Germinal center (tissue), 1 donor: Measurements from ENCODE around the gene HERC4.
"Not testable (repeated sequence)": the region's sequence is repeated elsewhere in the genome, so short reads cannot be mapped to it uniquely, and the experiment has no call there.

Source experiments
- DNase-seq: peaks from one replicate; pipeline ENCODE4 v3.0.0; 2012; ENCODE audit warnings: mixed read lengths, low spot score

HERC4 gene

DNA sequence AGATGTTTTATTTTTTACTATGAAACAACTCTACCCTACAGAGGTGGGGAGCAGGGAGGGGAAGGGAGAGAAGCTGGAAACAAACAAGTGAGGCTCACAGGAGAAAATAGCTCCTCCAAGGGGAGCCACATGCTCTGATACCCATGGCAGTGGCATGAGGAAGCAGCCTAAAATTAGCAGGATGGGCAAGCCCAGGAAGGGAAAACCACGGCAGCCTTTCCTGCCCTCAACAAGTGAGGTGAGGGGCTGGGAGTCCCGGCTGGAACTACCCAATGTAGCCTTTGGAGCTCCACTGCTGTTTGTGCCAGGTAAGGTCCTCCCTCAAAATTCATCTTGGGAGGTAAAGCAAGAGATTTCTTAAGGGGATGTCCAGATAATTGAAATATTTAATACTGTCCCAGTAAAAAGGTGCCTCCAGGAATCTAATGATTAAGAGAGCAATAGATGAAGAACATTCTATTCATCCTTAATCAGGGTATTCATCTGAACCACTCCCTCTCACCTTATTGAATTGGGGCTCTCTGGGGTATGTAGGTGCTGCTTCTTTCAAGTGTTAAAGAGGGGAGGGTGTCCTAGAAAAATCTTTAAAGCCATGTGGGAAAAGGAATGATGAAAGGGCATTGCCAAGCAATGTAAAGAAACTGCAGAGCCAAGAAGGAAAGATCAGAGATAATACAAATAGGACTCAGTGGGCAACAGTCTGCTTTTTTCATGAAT, 12.8 kb upstream of the HERC4 start:
- DNase-seq: no peak

DNA sequence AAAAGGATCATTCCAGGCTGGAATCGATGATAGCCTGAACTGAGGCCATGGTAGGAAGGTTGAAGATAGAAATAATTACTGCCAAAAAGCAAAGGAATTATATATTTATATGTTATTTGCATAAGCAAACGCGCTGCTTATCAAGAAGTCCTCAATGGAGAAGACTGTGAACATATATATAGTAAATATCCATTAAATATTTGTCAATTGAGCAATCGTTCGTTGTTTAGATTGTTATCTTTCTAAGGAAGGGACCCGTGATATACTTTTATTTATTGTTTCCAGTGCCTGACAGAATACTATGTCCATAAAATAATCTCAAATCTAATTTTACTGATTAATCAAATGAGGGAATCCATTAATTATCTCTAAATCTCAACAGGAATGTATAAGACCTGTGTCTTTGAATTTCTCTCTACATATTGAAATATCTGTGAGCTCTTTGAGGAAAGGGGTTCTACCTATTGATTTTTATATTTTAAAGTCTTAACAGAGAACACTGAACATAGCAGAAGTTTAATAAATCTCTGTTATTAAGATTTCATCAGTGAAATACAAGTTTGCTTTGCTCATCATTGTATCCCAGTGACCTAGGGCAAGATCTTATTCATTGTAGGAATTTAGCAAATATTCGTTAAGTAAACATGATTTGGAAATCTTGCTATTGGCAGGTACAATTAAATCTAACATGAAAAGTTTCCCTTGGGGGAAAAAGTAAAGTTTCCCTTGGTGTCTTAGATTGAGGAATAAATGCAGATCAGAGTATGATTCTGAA, 12.0 kb upstream of the HERC4 start:
- DNase-seq: no peak

DNA sequence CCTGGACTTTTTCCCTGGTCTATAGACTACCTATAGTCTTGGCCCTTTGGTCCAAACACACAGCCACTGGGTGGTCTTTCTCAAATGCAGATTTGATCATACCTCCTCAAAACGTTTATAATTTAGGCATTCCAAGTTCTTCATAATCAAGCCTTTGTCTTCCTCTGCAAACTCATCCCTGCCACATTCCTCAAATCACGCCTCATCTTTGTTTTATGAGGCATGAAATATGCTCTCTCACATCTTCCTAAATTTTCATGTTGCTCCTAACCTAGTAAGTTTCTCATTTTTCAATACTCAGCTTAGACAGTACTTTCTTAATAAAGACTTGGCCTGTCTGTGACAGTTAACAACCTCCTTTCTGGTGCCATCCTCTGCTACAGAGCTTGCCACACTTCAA, 10.9 kb upstream of the HERC4 start:
- no peak for DNase-seq

DNA sequence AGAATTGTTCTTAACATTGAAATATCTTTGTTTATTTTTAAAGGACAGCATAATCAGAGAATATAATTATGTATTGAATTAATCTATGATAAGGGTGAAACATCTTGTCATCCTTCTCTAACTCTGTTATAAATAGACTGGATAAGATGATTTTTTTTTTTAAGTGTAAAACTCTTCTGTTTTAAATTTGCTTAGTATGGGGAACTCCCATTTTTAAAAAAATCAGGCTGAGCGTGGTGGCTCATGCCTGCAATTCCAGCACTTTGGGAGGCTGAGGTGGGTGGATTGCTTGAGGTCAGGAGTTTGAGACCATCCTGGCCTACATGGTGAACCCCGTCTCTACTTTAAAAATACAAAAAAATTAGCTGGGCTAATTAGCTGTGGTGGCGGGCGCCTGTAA, 9.4 kb upstream of the HERC4 start:
- DNase-seq: no peak

DNA sequence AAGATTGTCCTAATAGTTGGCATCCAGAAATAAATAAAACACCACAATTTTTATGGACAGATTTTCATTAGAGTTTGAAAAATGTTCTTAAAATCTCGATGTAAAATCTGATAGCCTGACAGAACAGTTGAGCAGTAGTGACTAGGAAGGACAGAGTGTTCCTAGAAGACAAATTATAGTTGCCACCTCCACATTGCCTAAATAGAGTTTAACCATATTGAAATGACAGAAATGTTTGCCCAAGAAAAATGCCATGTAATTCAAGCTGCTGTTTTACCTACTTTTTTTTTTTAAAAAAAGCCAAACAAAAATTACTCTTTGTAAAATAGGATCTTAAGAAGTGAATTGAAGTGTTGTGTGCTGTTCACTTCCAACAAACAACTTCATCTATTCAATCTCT, 8.9 kb upstream of the HERC4 start:
- no peak for DNase-seq

DNA sequence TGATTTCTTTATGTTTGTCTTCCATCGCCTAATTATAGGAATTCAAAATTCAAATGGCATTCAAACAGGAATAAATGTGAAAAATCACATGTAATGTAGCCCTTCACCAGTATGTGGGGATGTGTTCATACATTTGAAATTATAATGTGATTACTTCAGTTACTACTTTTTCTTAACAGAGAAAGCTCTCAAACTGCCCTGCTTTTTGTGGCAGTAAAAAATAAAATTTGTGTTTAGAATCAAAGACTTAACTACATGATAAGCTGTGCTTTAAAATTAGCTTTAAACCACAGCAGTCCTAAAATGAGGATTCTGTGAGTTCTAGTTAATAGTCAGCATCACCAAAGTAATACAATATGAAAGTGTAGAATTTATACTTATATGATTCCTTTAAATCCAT, 7.8 kb upstream of the HERC4 start:
- no peak for DNase-seq

DNA sequence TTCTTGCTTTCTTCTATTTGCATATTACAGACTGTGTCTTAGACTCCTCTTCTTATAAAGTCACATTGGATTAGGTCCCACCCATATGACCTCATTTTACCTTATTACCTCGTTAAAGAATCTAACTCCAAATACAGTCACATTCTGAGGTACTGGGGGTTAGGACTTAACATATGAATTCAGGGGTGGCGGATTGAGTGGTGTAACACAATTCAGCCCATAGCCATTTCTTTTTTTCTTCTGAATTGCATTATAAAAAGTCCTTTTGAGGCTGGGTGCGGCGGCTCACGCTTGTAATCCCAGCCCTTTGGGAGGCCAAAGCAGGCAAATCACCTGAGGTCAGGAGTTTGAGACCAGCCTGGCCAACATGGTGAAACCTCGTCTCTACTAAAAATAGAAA, 6.8 kb upstream of the HERC4 start:
- no peak for DNase-seq

DNA sequence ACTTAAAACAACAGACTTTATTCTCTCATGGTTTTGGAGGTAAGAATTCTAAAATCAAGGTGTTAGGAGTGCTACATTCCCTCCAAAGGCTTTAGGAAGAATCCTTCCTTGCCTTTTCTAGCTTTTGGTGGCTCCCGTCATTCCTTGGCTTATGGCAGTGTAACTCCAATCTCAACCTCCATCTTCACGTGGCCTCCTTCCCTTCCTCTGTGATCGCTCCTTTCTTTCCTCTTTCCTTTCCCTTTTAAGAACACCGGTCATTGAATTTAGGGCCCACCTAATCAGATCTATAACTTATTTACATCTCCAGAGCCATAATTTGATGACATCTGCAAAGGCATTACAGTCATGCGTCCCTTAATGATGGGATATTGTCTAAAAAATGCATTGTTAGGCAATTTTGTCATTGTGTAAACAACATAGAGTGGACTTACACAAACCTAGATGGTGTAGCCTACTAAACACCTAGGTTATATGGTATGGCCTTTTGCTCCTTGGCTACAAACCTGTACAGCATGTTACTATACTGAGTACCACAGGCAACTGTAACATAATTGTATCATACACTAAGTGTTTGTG, 5.9 kb upstream of the HERC4 start:
- DNase-seq: no peak

DNA sequence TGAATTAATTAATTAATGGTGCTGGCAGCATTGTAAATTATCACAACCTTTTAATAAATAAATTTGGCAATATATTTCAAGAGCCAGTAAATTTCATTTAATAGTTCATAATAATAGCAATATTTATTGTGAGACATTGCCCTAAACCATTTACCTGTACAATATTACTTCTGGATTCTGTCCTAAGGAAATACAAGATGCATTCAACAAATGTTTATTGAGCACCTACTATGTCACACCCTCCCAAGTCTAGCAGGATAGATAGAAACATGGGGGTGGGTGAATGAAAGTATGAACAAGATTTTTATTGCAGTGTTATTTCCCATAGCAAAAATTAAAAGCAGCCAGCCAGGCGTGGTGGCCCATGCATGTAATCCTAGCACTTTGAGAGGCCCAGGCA, 4.4 kb upstream of the HERC4 start:
- no peak for DNase-seq

DNA sequence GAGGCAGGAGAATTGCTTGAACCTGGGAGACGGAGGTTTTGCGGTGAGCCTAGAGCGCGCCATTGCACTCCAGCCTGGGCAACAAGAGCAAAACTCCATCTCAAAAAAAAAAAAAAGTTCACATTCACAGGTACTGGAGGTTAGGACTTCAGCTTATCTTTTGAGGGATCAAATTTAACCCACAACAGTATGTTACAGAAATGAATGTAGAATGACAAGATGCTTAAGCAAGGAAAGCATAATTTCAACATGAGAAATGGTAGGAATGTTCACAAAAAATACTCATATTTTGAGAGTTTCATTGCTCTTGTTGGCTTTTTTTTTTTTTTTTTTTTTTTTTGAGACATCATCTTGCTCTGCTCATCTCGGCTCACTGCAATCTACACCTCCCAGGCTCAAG, 1.9 kb upstream of the HERC4 start:
- no peak for DNase-seq

DNA sequence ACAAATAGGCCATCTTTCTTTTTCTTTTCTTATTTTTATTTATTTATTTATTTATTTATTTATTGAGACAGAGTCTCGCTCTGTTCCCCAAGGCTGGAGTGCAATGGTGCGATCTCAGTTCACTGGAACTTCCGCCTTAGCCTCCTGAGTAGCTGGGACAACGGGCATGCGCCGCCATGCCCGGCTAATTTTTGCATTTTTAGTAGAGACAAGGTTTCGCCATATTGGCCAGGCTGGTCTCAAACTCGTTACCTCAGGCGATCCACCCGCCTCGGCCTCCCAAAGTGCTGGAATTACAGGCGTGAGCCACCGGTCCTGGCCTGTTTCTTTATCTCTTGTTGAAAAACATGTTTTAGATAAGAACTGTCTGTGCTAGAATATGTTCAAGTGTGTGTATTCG, 998 bp upstream of the HERC4 start:
- DNase-seq: not testable (repeated sequence)

DNA sequence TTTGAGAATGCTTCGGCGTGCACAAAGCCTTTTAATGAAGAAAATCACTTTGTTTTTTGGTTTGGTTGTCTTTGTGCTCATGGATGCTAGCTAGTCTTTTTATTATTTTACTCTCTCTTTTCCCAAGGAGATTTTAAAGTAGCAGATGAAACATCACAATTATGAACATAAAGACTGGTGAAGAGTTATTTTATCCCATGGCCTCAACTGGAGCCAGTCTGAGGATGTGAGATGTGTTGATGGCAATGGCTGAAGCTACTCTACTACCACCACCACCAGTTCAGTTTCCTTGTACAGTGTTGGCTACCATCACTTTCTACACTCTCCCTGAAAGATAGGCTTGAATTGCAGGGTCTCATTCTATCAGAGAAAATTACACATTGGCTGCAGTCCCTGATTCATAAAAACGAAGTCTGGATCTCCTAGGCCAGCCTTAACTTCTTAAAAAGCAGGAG, 494 bp upstream of the HERC4 start:
- peak; percentile 10 for DNase-seq

DNA sequence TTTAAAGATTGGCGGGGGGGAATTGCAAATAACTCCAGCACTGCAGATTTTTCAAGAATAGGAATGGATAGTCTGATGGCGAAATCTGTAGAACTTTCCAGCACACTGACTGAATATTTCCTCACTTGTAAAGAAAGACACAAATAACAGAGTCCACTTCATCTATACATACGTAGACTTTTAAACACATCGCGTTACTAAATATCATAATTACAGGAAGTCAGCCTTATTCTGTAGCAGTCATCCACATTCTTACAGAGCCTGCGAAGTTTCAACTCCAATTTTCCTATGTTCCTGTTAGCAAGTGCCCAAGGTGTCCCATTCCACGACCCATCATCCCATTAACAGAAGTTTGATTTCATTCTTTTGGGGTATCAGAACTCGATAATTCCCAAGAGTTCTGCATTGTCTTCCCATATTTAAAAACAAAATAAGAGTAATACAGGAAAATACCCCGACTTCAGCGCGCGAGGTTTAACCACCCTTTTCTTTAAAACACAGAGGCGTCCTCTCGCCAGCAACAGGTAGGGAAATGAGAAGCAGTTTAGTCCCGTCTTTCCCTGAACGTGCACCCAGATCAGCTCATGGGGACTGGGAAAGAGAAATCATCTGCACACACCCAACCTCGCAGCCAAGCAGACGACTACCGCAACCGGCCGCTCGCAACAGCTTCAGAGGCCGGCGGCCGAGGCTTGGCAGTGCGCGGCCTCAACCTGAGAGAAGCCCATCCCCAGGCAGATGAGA, 880 bp downstream of the HERC4 start:
- DNase-seq: peak; percentile 12

DNA sequence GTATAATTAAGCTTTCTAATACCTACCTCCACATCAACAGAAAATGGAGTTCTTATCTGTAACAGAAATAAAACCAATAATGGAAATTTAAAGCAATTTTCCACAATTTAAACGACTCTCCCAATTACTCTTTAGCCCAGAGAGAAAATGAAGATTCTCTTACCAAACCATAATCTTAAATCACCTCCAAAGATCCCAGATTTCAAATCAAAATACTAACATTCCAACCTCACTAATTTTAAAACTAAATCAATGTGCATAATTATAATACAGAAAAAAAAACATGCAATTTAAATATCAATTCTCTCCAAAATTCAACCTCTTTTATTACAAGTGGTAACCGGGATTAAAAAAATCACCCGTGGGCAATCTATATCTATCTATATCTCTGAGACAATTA, 1.5 kb downstream of the HERC4 start:
- DNase-seq: no peak

DNA sequence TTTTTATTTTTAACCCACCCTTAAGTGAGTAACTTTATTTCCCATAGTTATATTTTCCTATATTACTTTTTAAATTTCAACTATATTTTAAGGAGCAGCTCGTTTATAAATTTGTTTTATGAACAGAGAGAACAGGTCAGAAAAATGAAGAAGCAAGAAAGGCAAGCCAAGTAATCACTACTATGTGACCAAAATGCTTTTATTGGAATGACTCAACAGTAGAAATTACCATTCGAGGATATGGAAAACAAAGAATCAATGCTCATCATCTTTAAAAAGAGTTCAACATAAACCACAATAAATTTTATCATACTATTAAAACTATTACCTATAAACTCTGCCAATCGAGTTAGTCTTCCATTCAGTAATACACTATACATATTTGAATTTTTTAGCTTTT, 7.6 kb downstream of the HERC4 start:
- no peak for DNase-seq

DNA sequence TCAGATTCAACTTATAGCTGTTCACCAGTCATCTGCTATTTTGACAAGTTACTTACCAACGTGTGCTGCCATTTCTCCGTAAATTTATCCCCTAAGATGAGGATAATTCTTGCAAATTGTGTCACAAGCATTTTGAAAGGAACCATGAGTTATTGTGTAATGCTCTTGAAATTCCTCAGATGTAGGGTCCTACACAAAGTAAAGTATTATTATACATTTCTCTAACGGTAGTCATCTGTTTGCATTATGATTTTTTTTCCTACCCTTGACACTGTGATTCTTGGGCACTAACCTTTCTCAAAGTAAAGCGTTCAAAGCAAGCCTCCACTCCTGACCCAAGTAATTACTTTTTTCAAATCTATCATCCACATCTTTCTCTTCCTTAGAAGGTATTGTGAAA, 8.1 kb downstream of the HERC4 start:
- DNase-seq: no peak

DNA sequence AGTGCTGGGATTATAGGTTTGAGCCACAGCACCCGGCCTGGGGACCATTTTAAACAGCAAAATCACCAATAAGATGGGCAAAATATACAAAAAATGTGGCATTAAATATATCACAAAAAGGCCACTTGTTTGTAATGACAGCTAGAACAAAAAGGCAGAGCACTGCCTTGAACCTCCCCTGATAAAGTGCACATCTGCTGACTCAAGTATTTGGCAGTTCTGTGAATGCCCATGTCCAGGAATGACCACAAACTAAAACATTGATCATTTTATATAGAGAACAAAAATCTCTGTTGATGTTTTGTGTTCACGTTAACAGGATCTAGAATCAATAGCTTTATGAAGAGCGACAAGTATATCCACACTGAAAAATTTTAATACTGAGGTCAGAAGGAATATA, 21.5 kb downstream of the HERC4 start:
- no peak for DNase-seq

DNA sequence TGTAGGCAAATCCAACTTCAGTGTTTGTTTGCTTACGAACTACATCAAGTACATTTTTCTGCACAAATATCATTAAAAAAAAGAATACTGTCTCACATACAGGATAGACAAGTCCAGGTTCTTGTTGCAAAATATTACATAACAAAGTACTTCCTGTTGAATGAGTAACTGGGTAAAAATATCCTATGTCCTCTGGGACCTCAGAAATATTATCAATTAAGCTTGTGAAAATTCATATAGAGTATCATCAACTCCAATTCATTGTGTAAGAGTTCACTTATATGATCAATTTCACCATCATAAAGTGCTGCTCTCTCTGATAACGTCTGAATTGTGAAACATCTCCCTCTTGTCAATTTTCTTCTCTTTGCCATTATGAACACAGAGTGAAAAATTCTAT, 22.6 kb downstream of the HERC4 start:
- no peak for DNase-seq

DNA sequence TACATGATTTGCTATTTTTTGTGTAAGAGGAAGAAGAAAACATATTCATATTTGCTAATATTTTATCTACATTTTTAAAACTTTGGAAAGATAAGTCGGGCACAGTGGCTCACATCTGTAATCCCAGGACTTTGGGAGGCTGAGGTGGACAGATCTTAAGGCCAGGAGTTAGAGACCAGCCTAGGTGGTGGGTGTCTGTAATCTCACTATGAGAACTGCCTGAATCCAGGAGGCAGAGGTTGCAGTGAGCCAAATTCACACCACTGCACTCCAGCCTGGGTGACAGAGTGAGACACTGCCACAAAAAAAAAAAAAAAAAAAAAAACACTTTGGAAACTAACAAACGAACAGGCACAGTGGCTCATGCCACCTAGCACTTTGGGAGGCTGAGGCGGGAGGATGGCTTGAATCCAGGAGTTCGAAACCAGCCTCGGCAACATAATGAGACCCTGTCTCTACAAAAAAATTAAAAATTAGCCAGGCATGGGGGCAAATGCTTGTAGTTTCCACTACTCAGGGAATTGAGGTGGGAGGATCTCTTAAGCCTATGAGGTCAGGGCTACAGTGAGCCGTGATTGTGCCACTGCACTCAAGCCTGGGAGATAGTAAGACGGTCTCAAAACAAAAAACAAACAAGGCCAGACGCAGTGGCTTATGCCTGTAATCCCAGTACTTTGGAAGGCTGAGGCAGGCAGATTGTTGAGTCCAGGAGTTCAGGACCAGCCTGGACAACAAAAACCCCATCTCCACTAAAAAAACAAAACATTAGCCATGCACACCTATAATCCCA, 25.6 kb downstream of the HERC4 start:
- DNase-seq: no peak

DNA sequence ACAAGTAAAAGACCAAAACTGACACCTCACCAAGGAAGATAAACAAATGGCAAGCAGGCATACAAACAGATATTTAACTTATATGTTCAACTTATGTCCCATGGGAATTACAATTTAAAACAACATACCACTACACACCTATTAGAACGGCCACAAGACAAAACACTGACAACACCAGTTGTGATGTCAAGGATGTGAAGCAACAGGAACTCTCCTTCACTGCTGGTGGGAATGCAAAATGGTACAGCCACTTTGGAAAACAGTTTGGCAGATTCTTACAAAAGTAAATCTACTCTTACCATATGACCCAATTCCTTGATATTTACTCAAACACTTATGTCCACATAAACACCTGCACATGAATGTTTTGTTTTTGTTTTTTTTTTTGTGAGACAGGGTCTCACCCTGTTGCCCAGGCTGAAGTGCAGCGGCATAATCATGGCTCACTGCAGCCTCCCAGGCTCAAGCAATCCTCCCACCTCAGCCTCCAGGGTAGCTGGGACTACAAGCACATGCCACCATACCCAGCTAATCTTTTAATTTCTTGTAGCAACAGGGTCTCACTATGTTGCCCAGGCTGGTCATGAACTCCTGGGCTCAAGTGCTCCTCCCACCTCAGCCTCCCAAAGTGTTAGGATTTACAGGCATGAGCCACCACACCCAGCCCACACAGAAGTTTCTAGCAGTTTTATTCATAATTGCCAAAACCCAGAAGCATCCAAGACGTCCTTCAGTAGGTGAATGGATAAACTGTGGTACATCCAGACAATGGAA, 27.3 kb downstream of the HERC4 start:
- DNase-seq: no peak

DNA sequence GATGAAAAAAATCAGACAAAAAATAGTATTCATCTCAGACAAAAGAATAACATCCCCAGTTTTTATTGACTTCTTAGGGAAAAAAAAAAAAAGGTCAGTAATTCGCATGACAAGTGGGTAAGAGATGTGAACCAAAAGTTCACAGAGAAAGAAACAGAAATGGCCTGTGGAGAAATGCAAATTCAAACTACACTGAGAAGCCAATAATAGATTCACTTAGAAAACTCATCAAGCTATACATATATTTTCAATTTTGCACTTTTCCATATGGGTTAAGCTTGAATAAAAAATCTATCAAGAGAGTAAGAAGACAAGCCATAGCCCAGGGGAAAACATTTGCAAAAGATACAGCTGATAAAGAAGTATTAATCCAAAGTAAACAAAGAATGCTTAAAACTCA, 28.0 kb downstream of the HERC4 start:
- peak; percentile 5 for DNase-seq
